Adrenal gland (tissue), 12 donors: Measurements from ENCODE around the gene NR2F1-AS1. TPM values are rescaled to one million over a fixed set of nuclear protein-coding genes. Genes with fewer than 3 reads are reported as not detected.

Experiments
- DNase-seq, 7 donors: peaks; one replicate each; pipeline ENCODE4 v3.0.0-alpha.2; 2019 to 2020
- H3K27ac ChIP-seq, 5 donors: fragments of 200-600 bp; sonication (generic) in 4 of 5; 1 replicate in 3 of 5; 2 replicates in 2 of 5; pipeline versions ENCODE4 v1.5.1 to v1.8.0; 2016 to 2020; ENCODE audit warnings: mild to moderate bottlenecking in 1 of 5
- H3K27me3 ChIP-seq: fragments of 200-600 bp; 2 replicates; pipeline ENCODE4 v1.8.0; 2021
- H3K36me3 ChIP-seq, 2 donors: fragments of 200-600 bp; replicated peaks in 1 of 2; 1 replicate in 1 of 2; 2 replicates in 1 of 2; pipeline versions ENCODE4 v1.5.1 to v1.8.0; 2018 to 2022
- H3K4me1 ChIP-seq, 2 donors: fragments of 200-600 bp; replicated peaks in 1 of 2; 1 replicate in 1 of 2; 2 replicates in 1 of 2; pipeline versions ENCODE4 v1.5.1 to v1.8.0; 2018 to 2021
- H3K4me3 ChIP-seq, 4 donors: fragments of 200-600 bp; sonication (generic) in 3 of 4; one replicate each; pipeline ENCODE4 v1.5.1; 2016 to 2018
- H3K9me3 ChIP-seq, 3 donors: fragments of 200-600 bp; sonication (generic) in 1 of 3; replicated peaks in 1 of 3; 1 replicate in 2 of 3; 2 replicates in 1 of 3; pipeline versions ENCODE4 v1.5.1 to v1.8.0; 2016 to 2021
- POLR2A ChIP-seq, 2 donors: fragments of 450-650 bp; IDR thresholded peaks; one replicate each; pipeline ENCODE4 v1.6.1; 2017; ENCODE audit warnings: antibody characterized with exemption in 2 of 2, mild to moderate bottlenecking in 2 of 2, moderate library complexity in 1 of 2
- WGBS, 4 donors: extraction: QIAGEN DNeasy Blood & Tissue Kit in 2 of 4; methylation state at CpG; one replicate each; pipeline versions ENCODE4 v1.1.5 to v1.1.7; 2013 to 2017; 5-methylcytosine and 5-hydroxymethylcytosine counted together
- intact Hi-C, 2 donors: fragments of 100-400 bp; cut with DNase I; formaldehyde crosslinking; loops; one replicate each; pipeline versions ENCODE4 v1.14.1 to v1.15.0; 2022 to 2023
- polyA plus RNA-seq, 3 donors: library from polyadenylated mRNA; stranded (reverse); fragments of 200-250 nt in 2 of 3; fragments of 350-450 nt in 1 of 3; fragmentation: Illumina TruSeq in 1 of 3; extraction: RNeasy Lipid Tissue Mini Kit (QIAGEN cat#74804) in 1 of 3; gene quantifications; one replicate each; pipeline ENCODE4 v1.2.3, GENCODE V29; 2013 to 2014
- total RNA-seq, 9 donors: library from RNA; depleted of rRNA in 4 of 9; stranded (reverse); fragments of >200 nt in 4 of 9; fragments of 120-200 nt in 1 of 9; fragmentation: NEBNext Ultra II Directional in 1 of 9; extraction: Animal tissue kit (Norgen Biotek cat#: 25700) in 1 of 9; gene quantifications; one replicate each; pipeline versions ENCODE4 v1.1.0 to v1.2.4, GENCODE V29; 2013 to 2023
- TF ChIP-seq, protein P1 (sequence below), 6 experiments: fragments of 450-650 bp in 4 of 6; fragments of 200-600 bp in 2 of 6; sonication (generic) in 1 of 6; IDR thresholded peaks; 1 replicate in 5 of 6; 2 replicates in 1 of 6; pipeline versions ENCODE4 v1.5.1 to v1.8.0; 2016 to 2021; ENCODE audit warnings: antibody characterized with exemption in 6 of 6, mild to moderate bottlenecking in 2 of 6, moderate library complexity in 1 of 6
- donor health status: healthy with polysubstance abuse.
- donor health status: Bipolar disorder and iron deficiency.
- donor health status: DM: yes; HTN: yes; CAD: no.
- donor health status: DM: no; HTN: no; CAD: no.
- donor health status: DM: no; HTN: no; CAD: no.
- donor health status: DM: yes; HTN: yes; CAD: no.

The NR2F1-AS1 gene
- total and polyA plus RNA-seq, 12 donors, result 13.2 to 107 (median 29.1) TPM

DNA sequence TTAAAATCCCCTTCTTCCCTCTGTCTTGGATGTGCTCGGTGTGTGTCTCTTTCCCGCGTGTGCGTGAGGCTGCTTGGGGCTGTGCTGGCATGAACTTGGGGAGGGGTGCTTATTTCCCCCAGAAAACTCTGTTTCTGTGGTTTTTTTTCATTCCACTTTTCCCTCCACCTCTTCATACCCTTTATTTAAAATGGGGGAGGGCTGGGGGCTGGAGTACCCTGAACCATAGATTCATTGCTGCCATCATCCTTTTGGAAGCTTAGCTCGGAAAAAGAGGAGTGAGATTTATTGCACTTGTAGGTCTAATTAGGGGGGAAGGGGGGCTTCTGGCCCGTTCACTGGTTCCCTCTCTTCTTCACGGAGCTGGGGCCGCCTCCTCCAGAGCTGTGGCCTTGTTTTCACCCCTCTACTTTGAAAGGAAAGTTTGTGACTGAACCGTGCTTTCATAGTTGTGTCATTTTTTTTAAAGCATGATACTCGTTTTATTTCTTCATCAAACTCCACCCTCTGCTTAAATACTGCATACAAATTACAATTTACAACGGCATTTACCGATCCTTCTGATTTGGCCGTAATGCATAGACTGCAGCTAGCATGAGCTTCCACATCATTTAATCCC is 4.9 kb upstream of the NR2F1-AS1 start:
- intact Hi-C loops, result loop anchor here in 1 of 2 donors (10.0 kb wide), 1 partner anchor 209 kb away; no protein-coding TSS in a partner anchor
- H3K27me3 ChIP-seq, result no peaks in the 10 kb centered on the region
- no peaks in the 10 kb centered on the region for H3K36me3 ChIP-seq
- H3K9me3 ChIP-seq, result no peaks in the 10 kb centered on the region
- H3K27ac ChIP-seq, result peak overlapping the region in 4 of 5 donors; percentile 68 to 93 (median 78)
- H3K4me1 ChIP-seq, result peaks cover 0 to 16% of the 10 kb centered on the region in 2 donors
- 9 to 16% (median 11%) methylated on average over 13 of the region's 13 CpGs for WGBS, 4 donors
- TF ChIP-seq, protein P1, sequence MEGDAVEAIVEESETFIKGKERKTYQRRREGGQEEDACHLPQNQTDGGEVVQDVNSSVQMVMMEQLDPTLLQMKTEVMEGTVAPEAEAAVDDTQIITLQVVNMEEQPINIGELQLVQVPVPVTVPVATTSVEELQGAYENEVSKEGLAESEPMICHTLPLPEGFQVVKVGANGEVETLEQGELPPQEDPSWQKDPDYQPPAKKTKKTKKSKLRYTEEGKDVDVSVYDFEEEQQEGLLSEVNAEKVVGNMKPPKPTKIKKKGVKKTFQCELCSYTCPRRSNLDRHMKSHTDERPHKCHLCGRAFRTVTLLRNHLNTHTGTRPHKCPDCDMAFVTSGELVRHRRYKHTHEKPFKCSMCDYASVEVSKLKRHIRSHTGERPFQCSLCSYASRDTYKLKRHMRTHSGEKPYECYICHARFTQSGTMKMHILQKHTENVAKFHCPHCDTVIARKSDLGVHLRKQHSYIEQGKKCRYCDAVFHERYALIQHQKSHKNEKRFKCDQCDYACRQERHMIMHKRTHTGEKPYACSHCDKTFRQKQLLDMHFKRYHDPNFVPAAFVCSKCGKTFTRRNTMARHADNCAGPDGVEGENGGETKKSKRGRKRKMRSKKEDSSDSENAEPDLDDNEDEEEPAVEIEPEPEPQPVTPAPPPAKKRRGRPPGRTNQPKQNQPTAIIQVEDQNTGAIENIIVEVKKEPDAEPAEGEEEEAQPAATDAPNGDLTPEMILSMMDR (IDR thresholded peaks at IDR 0.05), result no peak
- TF ChIP-seq POLR2A (IDR thresholded peaks at IDR 0.05), result no peak
- peak in 2 of 7 donors; percentile 29 to 52 for DNase-seq
- peak overlapping the region in 2 of 4 donors; percentile 81 for H3K4me3 ChIP-seq

DNA sequence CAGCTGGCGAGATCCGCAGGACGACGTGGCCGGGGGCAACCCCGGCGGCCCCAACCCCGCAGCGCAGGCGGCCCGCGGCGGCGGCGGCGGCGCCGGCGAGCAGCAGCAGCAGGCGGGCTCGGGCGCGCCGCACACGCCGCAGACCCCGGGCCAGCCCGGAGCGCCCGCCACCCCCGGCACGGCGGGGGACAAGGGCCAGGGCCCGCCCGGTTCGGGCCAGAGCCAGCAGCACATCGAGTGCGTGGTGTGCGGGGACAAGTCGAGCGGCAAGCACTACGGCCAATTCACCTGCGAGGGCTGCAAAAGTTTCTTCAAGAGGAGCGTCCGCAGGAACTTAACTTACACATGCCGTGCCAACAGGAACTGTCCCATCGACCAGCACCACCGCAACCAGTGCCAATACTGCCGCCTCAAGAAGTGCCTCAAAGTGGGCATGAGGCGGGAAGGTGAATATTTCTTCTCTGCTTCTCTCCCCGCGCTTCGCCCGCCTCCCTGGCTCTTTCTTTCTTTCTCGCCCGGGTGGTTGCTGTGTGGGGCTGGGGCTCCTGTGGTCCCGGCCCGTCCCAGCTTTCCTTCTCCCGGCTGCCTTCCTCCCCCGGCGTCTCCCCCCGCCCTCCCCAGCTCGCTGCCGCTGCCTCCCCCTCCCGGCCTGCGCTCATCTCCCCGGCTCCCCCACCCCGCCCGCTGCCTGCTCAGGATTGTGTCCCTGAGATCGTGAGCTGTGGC is 4.2 kb upstream of the NR2F1-AS1 start:
- H3K9me3 ChIP-seq, result no peaks in the 10 kb centered on the region
- no peaks in the 10 kb centered on the region for H3K36me3 ChIP-seq
- peaks cover 0 to 16% of the 10 kb centered on the region in 2 donors for H3K4me1 ChIP-seq
- peak overlapping the region in 4 of 5 donors; percentile 68 to 93 (median 78) for H3K27ac ChIP-seq
- DNase-seq, result peak in 6 of 7 donors; percentile 51 to 67 (median 55)
- 0 to 2% (median 1%) methylated on average over 26 to 70 of the region's 70 CpGs for WGBS, 4 donors
- intact Hi-C loops, result loop anchor here in 1 of 2 donors (10.0 kb wide), 1 partner anchor 210 kb away; no protein-coding TSS in a partner anchor
- no peaks in the 10 kb centered on the region for H3K27me3 ChIP-seq
- peak overlapping the region in 2 of 4 donors; percentile 81 for H3K4me3 ChIP-seq
- TF ChIP-seq POLR2A (IDR thresholded peaks at IDR 0.05), result no peak
- TF ChIP-seq, protein P1 (IDR thresholded peaks at IDR 0.05), result no peak

DNA sequence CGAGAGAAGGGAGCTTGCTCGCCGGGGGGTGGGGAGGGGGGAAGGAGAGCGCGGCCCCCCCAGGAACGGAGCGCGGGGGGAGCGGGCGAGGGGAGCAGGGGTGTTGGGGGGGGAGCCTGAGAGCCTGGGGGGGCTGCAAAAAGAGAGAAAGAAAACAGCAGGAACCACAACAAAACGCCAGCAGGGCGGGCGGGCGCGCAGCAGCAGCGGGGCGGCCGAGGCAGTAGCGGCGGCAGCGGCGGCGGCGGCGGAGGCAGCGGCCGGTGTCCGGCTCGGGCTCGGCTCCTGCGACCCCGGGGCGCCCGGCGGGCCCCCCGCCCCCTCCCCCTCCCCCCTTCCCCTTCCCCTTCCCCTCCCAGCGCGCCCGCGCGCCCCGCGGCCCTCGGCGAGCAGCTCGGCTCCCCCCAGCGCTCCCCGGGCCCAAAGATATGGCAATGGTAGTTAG is 3.6 kb upstream of the NR2F1-AS1 start:
- no peak for TF ChIP-seq POLR2A (IDR thresholded peaks at IDR 0.05)
- Histone ChIP-seq H3K27ac (peak overlapping the region in 4 of 5 donors; percentile 66 to 93 (median 78)), H3K4me3 (peak overlapping the region in 2 of 4 donors; percentile 55 to 81), H3K36me3 (no peaks in the 10 kb centered on the region), H3K27me3 (no peaks in the 10 kb centered on the region), H3K9me3 (no peaks in the 10 kb centered on the region), H3K4me1 (peaks cover 0 to 16% of the 10 kb centered on the region in 2 donors)
- peak in 1 of 7 donors; percentile 18 for DNase-seq
- WGBS, 4 donors, result 1 to 3% (median 1%) methylated on average over 14 to 38 of the region's 48 CpGs
- intact Hi-C loops, result loop anchor here in 1 of 2 donors (10.0 kb wide), 1 partner anchor 210 kb away; no protein-coding TSS in a partner anchor

DNA sequence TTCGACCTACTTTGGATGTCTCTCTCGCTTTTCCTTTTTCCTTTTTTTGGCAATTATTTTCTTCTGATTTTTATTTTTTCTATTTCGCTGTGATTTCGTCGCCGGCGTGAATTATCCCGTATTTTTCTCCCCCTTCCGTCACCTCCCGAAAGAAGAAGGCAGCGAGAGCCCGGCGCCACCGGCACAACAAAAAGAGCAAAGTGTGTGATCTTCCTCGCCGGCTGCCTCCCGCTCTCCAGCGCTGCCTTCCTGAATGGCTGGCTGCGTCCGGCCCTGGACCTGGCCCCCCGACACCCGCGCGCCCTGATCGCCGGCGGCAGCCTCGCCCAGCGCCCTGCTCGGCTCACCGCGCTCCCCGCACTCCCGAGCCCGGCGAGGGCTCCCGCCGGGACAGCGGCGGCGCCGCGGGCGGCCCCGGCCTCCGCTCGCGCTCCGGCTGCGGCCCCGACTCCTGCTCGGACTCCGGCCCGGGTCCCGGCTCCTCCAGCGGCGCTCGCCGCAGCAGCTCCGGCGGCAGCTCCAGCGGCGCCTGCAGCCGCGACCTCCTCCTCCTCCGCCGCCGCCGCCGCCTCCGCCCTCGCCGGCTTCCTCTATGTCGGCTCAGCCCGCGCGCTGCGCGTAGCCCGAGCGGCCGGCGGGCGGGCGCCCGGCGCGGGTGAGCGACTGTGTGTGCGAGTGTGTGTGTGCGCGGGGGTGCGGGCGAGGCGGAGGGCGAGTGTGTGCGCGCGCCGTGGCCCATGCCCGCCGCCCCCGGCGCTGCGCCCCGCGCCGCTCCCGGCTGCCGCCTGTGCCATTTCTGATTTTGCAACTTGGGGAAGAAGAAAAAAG is 3.0 kb upstream of the NR2F1-AS1 start:
- H3K27me3 ChIP-seq, result no peaks in the 10 kb centered on the region
- TF ChIP-seq, protein P1 (IDR thresholded peaks at IDR 0.05), result no peak
- peak; percentile 25 to 69 for TF ChIP-seq POLR2A (IDR thresholded peaks at IDR 0.05)

More for the DNA sequence above, 3.0 kb upstream of the NR2F1-AS1 start:
- peak; percentile 56 to 68 (median 66) for DNase-seq
- peak overlapping the region in 2 of 4 donors; percentile 55 to 81 for H3K4me3 ChIP-seq
- no peaks in the 10 kb centered on the region for H3K9me3 ChIP-seq
- peak overlapping the region; percentile 17 to 93 (median 71) for H3K27ac ChIP-seq
- H3K4me1 ChIP-seq, result peaks cover 0 to 21% of the 10 kb centered on the region in 2 donors
- WGBS, 4 donors, result 0 to 3% (median 1%) methylated on average over 21 to 110 of the region's 110 CpGs
- H3K36me3 ChIP-seq, result no peaks in the 10 kb centered on the region
- intact Hi-C loops, result loop anchor here in 1 of 2 donors (10.0 kb wide), 1 partner anchor 211 kb away; no protein-coding TSS in a partner anchor
